ENCODE data around the gene OR6J1.

DNA sequence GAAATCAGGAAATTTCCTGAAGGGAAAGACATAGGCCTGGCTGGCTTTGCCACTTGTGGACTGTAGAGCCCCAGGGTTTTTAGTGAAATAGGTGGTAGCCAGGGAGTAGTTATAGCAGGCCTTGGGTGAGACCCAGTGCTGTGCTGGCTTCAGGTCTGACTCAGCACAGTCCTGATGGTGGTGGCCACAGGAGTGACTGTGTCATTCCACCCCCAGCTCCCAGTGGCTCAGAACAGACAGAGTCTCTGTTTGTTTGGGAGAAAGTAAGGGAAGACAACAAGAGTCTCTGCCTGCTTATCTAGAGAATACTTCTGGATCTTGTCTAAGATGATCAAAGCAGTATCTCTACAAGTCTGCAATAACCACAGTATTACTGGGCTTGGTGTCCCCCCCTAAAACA lies 27.5 kb upstream of the OR6J1 start:
- TF ChIP-seq, protein P1, sequence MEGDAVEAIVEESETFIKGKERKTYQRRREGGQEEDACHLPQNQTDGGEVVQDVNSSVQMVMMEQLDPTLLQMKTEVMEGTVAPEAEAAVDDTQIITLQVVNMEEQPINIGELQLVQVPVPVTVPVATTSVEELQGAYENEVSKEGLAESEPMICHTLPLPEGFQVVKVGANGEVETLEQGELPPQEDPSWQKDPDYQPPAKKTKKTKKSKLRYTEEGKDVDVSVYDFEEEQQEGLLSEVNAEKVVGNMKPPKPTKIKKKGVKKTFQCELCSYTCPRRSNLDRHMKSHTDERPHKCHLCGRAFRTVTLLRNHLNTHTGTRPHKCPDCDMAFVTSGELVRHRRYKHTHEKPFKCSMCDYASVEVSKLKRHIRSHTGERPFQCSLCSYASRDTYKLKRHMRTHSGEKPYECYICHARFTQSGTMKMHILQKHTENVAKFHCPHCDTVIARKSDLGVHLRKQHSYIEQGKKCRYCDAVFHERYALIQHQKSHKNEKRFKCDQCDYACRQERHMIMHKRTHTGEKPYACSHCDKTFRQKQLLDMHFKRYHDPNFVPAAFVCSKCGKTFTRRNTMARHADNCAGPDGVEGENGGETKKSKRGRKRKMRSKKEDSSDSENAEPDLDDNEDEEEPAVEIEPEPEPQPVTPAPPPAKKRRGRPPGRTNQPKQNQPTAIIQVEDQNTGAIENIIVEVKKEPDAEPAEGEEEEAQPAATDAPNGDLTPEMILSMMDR (IDR thresholded peaks at IDR 0.05; ENCODE audit: borderline replicate concordance, extremely low read depth, low read length, poor library complexity, severe bottlenecking): no peak
- TF ChIP-seq EZH2 (IDR thresholded peaks at IDR 0.05; ENCODE audit: borderline replicate concordance, low read depth, low read length, severe bottlenecking): no peak

All from DND-41 (cell line).